ENCODE results near the gene XCR1. TPM values are rescaled to one million over a fixed set of nuclear protein-coding genes. Genes with fewer than 3 reads are reported as not detected.

The XCR1 gene
- total RNA-seq, 1 donor from 2014 or later: not detected

Other genes starting within 250 kb of the XCR1 start
- gene SLC6A20, start 230.9 kb downstream of the XCR1 start, total RNA-seq: 3.3 TPM
- 24.5 TPM for gene LZTFL1, start 185.4 kb downstream of the XCR1 start, total RNA-seq
- 0.41 TPM for gene CCR9, start 140.9 kb downstream of the XCR1 start, total RNA-seq
- not detected for gene CXCR6, start 84.0 kb downstream of the XCR1 start, total RNA-seq
- 1.2 TPM for gene FYCO1, start 31.7 kb downstream of the XCR1 start, total RNA-seq
- gene CCR1, start 180.8 kb upstream of the XCR1 start, total RNA-seq: 1.6 TPM
- not detected for gene CCR3, start 215.0 kb upstream of the XCR1 start, total RNA-seq